ENCODE measurements around the gene SLC6A20.
"Not testable (repeated sequence)": the region's sequence is repeated elsewhere in the genome, so short reads cannot be mapped to it uniquely, and the experiment has no call there.

SLC6A20 gene

GRCh38 chr3:45765266-45765851 lies 31.0 kb downstream of the SLC6A20 start:
- no peak for TF ChIP-seq ZNF274 (IDR thresholded peaks at IDR 0.05; ENCODE audit: low read depth, low read length)

DNA sequence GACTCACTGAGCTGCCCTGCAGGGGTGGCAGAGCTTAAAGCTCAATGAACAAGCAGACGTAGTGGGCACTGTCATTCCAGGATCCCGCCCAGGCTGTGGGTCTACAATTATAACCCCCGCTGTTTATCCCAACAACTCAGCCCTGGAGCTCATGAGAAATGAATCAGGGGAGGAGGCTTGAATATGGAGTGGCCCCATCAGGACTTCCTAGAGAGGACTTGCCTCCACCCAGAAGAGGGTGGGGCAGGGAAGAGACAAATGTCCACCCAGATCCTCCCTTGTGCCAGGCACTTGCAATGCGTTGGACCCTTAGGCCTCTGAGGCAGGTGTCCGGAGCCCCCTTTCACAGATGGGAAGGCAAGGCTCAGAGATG lies 33.0 kb downstream of the SLC6A20 start:
- H3K4me3 ChIP-seq (ENCODE audit: low read length) = no peak overlapping the region
- TF ChIP-seq ZNF274 (IDR thresholded peaks at IDR 0.05; ENCODE audit: low read depth, low read length) = no peak

More at GRCh38 chr3:45765266-45765851, 31.0 kb downstream of the SLC6A20 start:
- no peak overlapping the region for H3K4me3 ChIP-seq (ENCODE audit: low read length)

GRCh38 chr3:45762647-45763302 lies 33.6 kb downstream of the SLC6A20 start:
- no peak for TF ChIP-seq ZNF274 (IDR thresholded peaks at IDR 0.05; ENCODE audit: low read depth, low read length)
- no peak overlapping the region for H3K4me3 ChIP-seq (ENCODE audit: low read length)

- no peak overlapping the region for H3K4me3 ChIP-seq (ENCODE audit: low read length)
- TF ChIP-seq ZNF274 (IDR thresholded peaks at IDR 0.05; ENCODE audit: low read depth, low read length) = no peak
These were observed 34.5 kb downstream of the SLC6A20 start for GRCh38 chr3:45761831-45762230.

DNA sequence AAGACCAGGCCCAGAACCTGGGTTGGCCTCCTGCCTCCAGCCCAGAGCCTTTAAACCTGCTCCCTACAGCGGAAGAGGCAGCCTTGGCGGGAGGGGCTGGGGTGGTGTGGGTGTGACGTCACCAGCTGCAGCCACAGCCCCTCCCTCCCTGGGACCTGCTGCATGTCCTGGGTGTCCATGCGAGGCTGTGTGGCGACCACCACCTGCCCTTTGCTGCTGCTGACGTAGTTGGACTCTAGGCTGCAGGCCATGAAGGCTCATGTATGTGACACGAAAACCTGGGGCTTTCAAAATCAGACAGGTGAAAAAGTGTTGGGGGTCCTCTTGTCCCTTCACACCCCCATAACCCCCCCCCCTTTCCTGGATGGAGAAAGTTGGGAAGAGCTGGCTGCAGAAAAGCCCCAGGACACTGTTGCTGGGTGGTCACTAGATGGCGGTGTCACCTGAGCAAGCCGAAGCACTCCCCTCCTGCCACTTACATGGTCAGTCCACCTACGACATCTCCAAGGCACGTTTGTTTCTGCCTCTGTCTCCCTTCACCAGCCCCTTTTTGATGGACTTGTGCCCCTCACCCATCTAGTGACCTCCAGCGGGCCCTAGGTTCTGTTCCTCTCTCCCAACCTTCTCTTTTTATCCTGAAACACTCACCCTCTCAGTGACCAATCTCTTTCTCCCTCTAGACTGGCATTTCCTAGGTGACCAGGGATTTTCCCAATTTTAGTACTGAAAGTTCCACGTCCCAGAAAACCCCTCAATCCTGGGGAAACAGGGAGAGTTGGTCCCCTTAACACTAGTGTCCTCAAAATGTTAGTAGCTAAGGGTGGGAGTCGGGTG lies 35.2 kb downstream of the SLC6A20 start:
- no peak for TF ChIP-seq ZNF274 (IDR thresholded peaks at IDR 0.05; ENCODE audit: low read depth, low read length)
- H3K4me3 ChIP-seq (ENCODE audit: low read length) = no peak overlapping the region

- no peak for TF ChIP-seq ZNF274 (IDR thresholded peaks at IDR 0.05; ENCODE audit: low read depth, low read length)
- H3K4me3 ChIP-seq (ENCODE audit: low read length) = no peak overlapping the region
These were observed 36.5 kb downstream of the SLC6A20 start for GRCh38 chr3:45759851-45760250.

DNA sequence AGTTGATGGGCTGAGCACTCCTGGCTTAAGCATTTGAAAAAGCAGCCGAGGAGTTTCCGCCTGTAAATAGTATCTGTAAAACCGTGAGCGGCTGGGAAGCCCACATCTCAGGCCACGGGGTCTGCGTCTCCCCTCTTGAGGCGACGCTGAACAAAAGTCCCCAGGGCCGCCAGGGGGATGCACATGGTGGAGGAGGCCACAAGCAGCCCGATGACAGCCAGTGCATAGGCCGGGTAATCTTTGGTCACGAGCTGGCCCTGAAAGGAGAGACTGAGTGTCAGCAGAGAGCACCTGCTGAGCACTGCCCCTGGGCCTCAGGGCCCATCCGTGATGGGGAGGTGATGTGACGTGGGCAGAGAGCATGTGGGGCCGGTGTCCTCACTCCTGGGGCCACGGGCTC lies 37.5 kb downstream of the SLC6A20 start:
- TF ChIP-seq ZNF274 (IDR thresholded peaks at IDR 0.05; ENCODE audit: low read depth, low read length) = no peak

DNA sequence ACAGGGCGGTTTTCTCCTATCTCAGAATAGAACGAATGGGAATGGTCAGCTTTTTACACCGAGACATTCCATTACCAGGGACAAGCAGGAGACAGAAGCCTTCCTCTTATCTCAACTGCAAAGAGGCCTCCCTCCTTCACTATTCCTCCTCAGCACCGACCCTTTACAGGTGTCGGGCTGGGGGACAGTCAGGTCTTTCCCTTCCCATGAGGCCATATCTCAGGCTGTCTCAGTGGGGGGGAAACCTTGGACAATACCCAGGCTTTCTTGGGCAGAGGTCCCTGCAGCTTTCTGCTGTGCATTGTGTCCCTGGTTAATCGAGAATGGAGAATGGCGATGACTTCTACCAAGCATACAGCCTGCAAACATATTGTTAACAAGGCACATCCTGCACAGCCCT lies 39.2 kb downstream of the SLC6A20 start:
- not testable (repeated sequence) for H3K4me3 ChIP-seq (ENCODE audit: low read length)

More for the DNA sequence above, 37.5 kb downstream of the SLC6A20 start:
- H3K4me3 ChIP-seq (ENCODE audit: low read length) = no peak overlapping the region

- no peak for TF ChIP-seq ZNF274 (IDR thresholded peaks at IDR 0.05; ENCODE audit: low read depth, low read length)
- H3K4me3 ChIP-seq (ENCODE audit: low read length) = no peak overlapping the region
These were observed 40.3 kb downstream of the SLC6A20 start for GRCh38 chr3:45756055-45756454.

DNA sequence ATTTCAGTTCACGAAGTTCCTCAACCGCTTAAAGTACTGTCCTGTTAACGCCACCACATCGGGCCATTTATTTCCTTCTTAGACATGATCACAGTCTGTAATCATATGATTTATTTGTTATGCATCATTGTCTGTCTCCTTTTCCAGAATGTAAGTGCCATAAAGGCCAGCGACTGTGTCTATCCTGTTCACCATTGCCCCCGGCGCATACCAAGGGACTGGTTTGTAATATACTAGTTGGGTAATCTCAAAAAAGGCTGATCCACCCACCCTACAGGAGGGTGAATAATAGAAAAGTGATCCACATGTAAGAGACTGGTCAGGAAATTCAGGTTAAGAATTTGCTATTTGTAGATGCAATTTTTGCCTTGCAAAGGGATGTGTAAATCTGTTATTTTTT lies 41.9 kb downstream of the SLC6A20 start:
- no peak for TF ChIP-seq ZNF274 (IDR thresholded peaks at IDR 0.05; ENCODE audit: low read depth, low read length)
- no peak overlapping the region for H3K4me3 ChIP-seq (ENCODE audit: low read length)

DNA sequence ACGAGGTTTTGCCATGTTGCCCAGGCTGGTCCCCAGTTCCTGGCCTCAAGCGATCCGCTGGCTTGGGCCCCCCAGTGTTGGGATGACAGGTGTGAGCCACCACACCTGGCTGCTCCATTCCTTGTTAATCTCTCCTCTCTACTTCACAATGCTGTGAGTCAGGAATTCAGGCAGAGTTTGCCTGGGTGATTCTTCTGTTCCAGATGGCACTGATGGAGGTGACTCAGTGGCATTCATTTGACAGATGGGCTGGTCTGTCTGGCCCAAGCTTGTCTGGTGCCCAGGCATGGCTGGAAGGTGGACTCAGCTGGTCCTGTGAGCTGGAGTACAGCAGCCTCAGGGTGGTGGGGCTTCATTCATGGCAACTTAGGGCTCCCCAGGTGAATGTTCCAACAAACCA lies 43.2 kb downstream of the SLC6A20 start:
- TF ChIP-seq ZNF274 (IDR thresholded peaks at IDR 0.05; ENCODE audit: low read depth, low read length) = no peak
- no peak overlapping the region for H3K4me3 ChIP-seq (ENCODE audit: low read length)

- no peak overlapping the region for H3K4me3 ChIP-seq (ENCODE audit: low read length)
- TF ChIP-seq ZNF274 (IDR thresholded peaks at IDR 0.05; ENCODE audit: low read depth, low read length) = no peak
These were observed 44.6 kb downstream of the SLC6A20 start for GRCh38 chr3:45751537-45752242.

DNA sequence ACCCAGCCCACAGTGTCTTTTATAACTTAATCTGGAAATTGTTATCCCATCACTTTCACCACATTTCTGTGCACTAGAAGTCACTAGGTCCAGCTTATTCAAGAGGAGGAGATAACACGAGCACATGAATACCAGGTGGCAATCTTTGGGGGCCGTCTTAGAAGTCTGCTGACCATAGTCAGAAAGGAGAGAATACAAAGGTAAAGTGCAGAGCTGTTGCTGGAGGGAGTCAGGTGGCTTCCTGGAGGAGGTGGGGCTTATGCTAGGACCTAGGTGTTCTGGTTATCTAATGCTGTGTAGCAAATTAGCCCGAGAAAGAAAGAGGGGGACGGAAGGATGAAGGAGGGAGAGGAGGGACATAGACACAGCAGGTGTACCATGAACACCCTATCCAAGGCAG lies 46.5 kb downstream of the SLC6A20 start:
- no peak overlapping the region for H3K4me3 ChIP-seq (ENCODE audit: low read length)
- TF ChIP-seq ZNF274 (IDR thresholded peaks at IDR 0.05; ENCODE audit: low read depth, low read length) = no peak

GRCh38 chr3:45749036-45749600 lies 47.2 kb downstream of the SLC6A20 start:
- H3K4me3 ChIP-seq (ENCODE audit: low read length) = not testable (repeated sequence)
